NCI-H128 (cell line): ENCODE measurements around the gene YAF2.
A peak's percentile ranks its signal among the peaks of the same experiment; 100 is the strongest.
"Not testable (repeated sequence)": the region's sequence is repeated elsewhere in the genome, so short reads cannot be mapped to it uniquely, and the experiment has no call there.

Experiments used
- DNase-seq: peaks from one replicate; lab custom pipeline; 2025; ENCODE audit not compliant: unreplicated experiment; lab: John Stamatoyannopoulos, UW

YAF2 gene

DNA sequence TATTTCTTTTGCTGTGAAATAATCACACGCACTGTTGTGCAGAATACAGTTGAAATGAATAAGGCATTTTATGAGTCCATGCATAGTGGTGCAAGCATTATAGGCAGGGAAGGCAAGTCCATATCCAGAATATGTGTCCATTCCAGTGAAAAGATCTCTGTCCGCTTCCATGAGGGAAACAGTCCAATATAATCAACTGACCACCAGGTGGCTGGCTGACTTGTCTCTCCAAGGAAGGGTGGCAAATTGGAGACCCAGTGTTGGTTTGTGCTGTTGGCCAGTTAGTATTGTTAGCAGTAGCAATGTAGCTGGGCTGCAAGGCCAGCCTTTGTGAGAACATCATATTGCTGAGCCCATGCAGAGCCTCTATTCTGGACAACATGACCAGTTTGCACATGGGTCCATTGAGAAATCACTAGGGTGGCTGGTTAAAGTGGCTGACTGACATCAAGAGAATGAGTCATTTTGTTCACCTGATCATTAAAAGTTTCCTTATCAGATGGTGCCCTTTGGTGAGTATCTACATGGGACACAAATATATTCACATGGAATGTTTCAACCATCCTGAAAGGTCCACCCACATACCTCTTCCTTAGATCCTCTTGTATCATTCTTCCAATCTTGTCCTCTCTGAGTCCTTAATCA, 17.3 kb upstream of the YAF2 start:
- no peak for DNase-seq

- not testable (repeated sequence) for DNase-seq
Observed at GRCh38 chr12:42252645-42253044, 14.6 kb upstream of the YAF2 start.

- DNase-seq, result not testable (repeated sequence)
Observed at GRCh38 chr12:42249033-42249432, 11.0 kb upstream of the YAF2 start.

DNA sequence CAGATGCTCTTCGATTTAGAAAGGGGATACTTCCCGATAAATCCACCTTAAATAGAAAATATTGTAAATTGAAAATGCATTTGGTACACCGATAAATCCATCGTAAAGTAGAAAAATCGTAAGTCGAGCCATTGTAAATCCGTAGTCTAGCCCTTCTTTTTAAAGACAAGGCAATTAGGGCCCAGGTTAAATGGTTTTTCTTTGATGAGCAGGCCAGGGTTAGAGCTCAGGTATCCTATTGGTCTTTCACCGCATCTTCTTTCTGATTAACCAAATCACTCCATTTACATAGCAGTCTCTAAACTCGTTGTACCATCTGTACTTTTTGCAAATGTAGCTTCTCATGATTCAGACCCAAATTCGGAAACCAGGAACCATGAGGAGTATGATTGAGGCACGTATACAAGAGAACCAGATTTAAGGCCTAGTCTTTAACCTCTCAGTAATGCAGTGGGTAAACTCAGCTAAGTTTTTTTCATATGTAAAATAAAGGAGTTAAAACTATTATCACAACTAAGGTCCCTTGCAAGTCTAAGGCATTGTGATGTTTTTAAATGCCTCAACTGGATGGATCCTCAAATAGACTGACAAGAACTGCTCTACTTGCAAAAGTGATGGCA, 2.2 kb upstream of the YAF2 start:
- no peak for DNase-seq

GRCh38 chr12:42237853-42238239, 202 bp downstream of the YAF2 start:
- DNase-seq, result no peak

DNA sequence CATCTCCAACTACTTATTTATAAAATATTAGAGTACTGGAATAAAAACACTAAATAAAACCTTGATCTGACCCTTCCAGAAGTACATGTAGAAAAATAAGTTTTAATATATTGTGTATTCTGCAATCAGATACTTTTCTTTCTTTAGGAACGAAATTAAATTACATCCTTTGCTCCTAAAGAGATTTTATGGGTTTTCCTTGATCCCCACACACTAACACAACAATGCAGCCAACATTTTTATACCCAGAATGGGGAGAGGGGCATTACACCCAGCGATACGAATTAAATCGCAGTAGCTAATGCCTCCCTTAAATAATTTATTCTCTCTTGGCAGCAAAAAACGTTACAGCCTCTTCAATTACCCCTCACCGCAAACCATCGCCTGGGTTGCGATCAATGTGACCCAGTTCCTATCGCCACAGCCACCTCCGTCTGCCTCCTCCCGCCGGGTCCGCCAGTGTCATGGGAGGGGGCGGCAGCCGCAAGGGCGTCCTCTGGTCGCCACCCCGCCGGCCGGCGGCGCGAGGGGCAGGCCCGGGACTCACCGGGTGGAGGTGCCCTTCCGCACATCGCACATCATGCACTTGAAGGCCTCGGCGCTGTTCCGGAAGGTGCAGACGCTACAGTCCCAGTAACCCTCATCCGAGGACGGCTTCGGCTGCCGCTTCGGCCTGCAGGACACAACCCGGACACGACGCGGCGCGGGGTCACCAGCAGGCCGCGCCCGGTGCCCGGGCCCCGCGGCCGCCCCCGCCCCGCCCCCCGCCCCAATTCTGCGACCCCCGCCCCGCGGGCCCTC, 796 bp downstream of the YAF2 start:
- DNase-seq, result peak; percentile 40

DNA sequence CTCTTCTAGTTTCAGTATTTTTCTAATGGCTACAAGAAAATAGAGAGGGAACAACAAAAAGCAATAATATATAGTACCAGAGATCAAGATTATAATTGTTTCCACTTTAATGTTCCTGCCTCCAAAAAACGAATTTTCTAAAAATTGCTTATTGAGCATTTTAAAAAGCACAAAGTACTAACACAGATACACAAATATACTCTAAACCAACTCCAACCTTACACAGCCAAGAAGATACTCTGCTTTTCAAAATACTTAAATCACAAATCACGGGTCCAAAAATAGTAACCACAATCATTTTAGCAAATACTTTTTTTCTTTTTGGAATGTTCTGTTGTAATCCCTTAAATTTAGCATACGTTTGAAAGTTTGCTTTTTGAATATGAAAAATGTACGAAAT, 2.0 kb downstream of the YAF2 start:
- DNase-seq, result no peak

- no peak for DNase-seq
Observed at GRCh38 chr12:42235426-42235825, 2.6 kb downstream of the YAF2 start.

- DNase-seq, result no peak
Observed at GRCh38 chr12:42234970-42235369, 3.1 kb downstream of the YAF2 start.

DNA sequence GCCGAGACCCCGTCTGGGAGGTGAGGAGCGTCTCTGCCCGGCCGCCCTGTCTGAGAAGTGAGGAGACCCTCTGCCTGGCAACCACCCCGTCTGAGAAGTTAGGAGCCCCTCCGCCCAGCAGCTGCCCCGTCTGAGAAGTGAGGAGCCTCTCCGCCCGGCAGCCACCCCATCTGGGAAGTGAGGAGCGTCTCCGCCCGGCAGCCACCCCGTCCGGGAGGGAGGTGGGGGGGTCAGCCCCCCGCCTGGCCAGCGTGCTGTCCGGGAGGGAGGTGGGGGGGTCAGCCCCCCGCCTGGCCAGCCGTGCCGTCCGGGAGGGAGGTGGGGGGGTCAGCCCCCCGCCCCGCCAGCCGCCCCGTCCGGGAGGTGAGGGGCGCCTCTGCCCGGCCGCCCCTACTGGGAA, 10.5 kb downstream of the YAF2 start:
- not testable (repeated sequence) for DNase-seq

GRCh38 chr12:42224501-42224900, 13.5 kb downstream of the YAF2 start:
- DNase-seq, result not testable (repeated sequence)

- no peak for DNase-seq
Observed at GRCh38 chr12:42222724-42223123, 15.3 kb downstream of the YAF2 start.

DNA sequence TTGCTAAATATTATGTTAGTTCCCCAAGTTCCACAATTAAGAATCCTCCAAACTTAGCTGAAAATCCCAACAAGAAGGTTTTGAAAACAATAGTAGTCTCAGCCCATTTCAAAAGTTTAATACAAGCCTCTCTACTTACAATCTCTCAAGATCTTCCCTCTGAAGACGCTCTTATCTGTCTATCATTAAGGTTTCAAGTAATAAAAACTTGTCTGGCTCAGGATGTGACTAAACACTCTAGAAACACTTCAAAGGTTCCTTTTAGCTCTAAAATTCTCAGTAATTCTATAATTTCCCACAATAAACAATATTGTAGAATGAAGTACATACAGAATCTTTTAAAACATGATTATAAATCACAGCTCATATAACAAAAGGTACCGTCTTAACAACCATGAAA, 16.3 kb downstream of the YAF2 start:
- no peak for DNase-seq

- no peak for DNase-seq
Observed at GRCh38 chr12:42217656-42218055, 20.4 kb downstream of the YAF2 start.

- DNase-seq, result no peak
Observed at GRCh38 chr12:42216737-42217136, 21.3 kb downstream of the YAF2 start.

GRCh38 chr12:42215759-42216158, 22.3 kb downstream of the YAF2 start:
- DNase-seq, result not testable (repeated sequence)

GRCh38 chr12:42213954-42214426, 24.1 kb downstream of the YAF2 start:
- DNase-seq, result no peak

- DNase-seq, result peak; percentile 33
Observed at GRCh38 chr12:42213023-42213422, 25.0 kb downstream of the YAF2 start.

DNA sequence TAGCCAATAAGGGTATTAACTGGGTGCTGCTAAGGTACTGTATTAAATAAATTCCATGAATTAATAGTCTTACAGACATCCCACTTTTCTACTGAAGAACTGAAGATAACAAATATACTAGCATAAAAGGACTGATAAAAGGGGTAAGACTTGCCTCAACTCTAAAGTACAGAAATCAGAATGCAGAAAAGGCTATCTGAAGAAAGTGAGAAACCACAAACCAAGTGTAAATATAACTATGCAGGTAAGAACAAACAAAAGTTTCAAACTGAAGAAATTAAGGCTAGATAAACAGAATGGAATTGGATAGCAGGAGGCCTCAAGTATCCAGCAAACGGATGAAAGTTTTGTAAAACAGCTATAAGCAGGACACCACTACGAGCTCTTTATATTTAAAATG, 29.5 kb downstream of the YAF2 start:
- DNase-seq, result no peak

DNA sequence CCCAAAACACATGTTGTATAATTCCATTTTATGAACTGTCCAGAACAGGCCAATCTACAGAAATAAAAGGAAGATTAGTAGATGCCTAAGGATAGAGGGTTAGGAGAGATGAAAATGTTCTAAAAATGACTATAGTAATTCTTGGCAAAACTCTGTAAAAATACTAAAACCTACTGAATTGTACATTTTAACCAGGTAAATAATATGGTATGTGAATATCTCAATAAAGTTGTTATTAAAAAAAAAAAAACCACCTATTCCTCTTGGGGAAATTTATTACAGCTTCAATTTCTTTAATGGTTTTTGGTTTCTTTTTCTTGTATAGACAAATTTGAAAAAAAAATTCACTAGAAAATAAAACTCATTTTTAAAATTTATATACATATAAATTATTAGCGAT, 33.2 kb downstream of the YAF2 start:
- DNase-seq, result no peak

- DNase-seq, result no peak
Observed at GRCh38 chr12:42204362-42204761, 33.7 kb downstream of the YAF2 start.

DNA sequence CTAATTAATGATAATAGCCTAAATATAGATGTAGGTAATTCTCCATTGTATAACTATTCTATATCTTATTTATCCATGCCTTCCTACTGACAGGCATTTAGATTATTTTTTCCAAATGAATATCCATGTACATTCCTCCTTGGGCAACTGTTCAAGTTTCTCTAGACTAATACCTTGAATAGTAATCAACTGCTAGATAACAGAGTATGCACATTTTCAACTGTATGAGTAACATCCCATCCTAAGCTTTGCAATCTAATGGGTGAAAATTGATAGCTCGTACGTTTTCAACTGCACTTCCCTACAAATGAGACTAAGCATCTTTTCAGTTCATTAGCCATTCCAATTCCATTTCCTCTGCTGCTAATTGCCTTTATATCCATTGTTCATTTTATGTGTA, 37.0 kb downstream of the YAF2 start:
- DNase-seq, result no peak
